Measurements from ENCODE around the gene CCND2. TPM values are rescaled to one million over a fixed set of nuclear protein-coding genes. Genes with fewer than 3 reads are reported as not detected.

The CCND2 gene
- total RNA-seq, 4 donors from 2014 or later = 106 to 149 (median 136) TPM

GRCh38 chr12:4286771-4287317 is 13.3 kb downstream of the CCND2 start:
- 0 to 38% methylated on average over 2 to 11 of the region's 14 CpGs for WGBS, 2 donors (ENCODE audit: low coverage in 1 of 2)
- Histone ChIP-seq H3K36me3 (peaks cover 0 to 74% of the 10 kb centered on the region in 2 donors), H3K4me1 (peaks cover 0 to 98% (median 28%) of the 10 kb centered on the region in 3 donors), H3K4me3 (no peak overlapping the region), H3K27me3 (no peaks in the 10 kb centered on the region), H3K9me3 (no peaks in the 10 kb centered on the region), H3K27ac (peak overlapping the region in 3 of 4 donors; percentile 64 to 76 (median 74))
- TF ChIP-seq CTCF (IDR thresholded peaks at IDR 0.05) = no peak
- TF ChIP-seq EP300 (IDR thresholded peaks at IDR 0.05) = no peak
- TF ChIP-seq POLR2A (IDR thresholded peaks at IDR 0.05) = no peak
- TF ChIP-seq POLR2AphosphoS5 (IDR thresholded peaks at IDR 0.05) = no peak
- ATAC-seq = no peak

GRCh38 chr12:4287325-4288211 is 14.0 kb downstream of the CCND2 start:
- ATAC-seq = peak; percentile 8
- no peaks in the 10 kb centered on the region for H3K9me3 ChIP-seq
- no peak overlapping the region for H3K4me3 ChIP-seq
- no peaks in the 10 kb centered on the region for H3K27me3 ChIP-seq
- H3K4me1 ChIP-seq = peaks cover 0 to 98% (median 29%) of the 10 kb centered on the region in 3 donors
- 32 to 53% methylated on average over 6 to 18 of the region's 18 CpGs for WGBS, 2 donors (ENCODE audit: low coverage in 1 of 2)
- peak overlapping the region in 3 of 4 donors; percentile 64 to 76 (median 74) for H3K27ac ChIP-seq
- TF ChIP-seq EP300 (IDR thresholded peaks at IDR 0.05) = no peak
- TF ChIP-seq POLR2AphosphoS5 (IDR thresholded peaks at IDR 0.05) = peak; percentile 33
- TF ChIP-seq CTCF (IDR thresholded peaks at IDR 0.05) = no peak
- H3K36me3 ChIP-seq = peaks cover 0 to 66% of the 10 kb centered on the region in 2 donors

GRCh38 chr12:4288296-4289131 is 15.0 kb downstream of the CCND2 start:
- no peaks in the 10 kb centered on the region for H3K27me3 ChIP-seq
- ATAC-seq = no peak
- peak overlapping the region in 3 of 4 donors; percentile 65 to 76 (median 74) for H3K27ac ChIP-seq
- peaks cover 0 to 57% of the 10 kb centered on the region in 2 donors for H3K36me3 ChIP-seq
- no peak overlapping the region for H3K4me3 ChIP-seq
- 63% methylated on average over 12 of the region's 20 CpGs for WGBS, 2 donors (ENCODE audit: low coverage in 1 of 2)
- TF ChIP-seq POLR2A (IDR thresholded peaks at IDR 0.05) = no peak
- no peak for TF ChIP-seq POLR2AphosphoS5 (IDR thresholded peaks at IDR 0.05)
- TF ChIP-seq CTCF (IDR thresholded peaks at IDR 0.05) = no peak
- no peak for TF ChIP-seq EP300 (IDR thresholded peaks at IDR 0.05)
- no peaks in the 10 kb centered on the region for H3K9me3 ChIP-seq
- peaks cover 0 to 98% (median 37%) of the 10 kb centered on the region in 3 donors for H3K4me1 ChIP-seq

DNA sequence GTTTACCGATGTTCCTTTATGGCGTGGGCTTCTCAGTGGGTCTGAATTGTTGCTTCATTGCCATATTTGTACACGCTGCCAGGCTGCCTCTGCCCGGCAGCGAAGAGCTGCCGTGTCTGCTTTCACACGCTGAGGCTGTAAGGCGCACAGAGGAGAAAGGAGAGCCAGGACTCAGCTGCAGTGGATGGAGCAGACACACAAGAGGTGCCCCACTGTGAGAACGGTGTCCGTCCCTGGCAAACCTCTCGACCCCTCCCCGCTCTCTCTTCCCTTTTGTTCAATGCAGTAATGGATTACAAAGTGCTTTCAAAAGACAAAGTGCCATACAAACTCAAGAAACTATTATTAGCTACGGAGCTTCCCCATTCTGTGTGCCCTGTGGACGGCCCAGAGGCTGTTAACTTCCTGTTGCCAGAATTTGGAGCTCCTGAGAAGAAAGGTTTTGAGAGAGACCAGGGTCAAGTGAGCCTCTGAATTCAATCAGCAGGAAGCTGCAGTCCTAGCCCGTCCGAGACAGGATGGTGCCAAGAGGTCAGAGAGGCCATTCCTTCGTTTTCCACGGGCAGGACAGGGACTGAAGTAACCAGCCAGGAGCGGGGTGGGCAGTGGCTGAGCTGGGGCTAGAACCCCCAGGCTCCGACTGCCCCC is 15.8 kb downstream of the CCND2 start:
- Histone ChIP-seq H3K27ac (peak overlapping the region in 3 of 4 donors; percentile 65 to 76 (median 74)), H3K9me3 (no peaks in the 10 kb centered on the region), H3K4me1 (peaks cover 0 to 98% (median 39%) of the 10 kb centered on the region in 3 donors), H3K4me3 (no peak overlapping the region), H3K36me3 (peaks cover 0 to 53% of the 10 kb centered on the region in 2 donors), H3K27me3 (no peaks in the 10 kb centered on the region)
- TF ChIP-seq POLR2AphosphoS5 (IDR thresholded peaks at IDR 0.05) (peak; percentile 25), CTCF (IDR thresholded peaks at IDR 0.05) (no peak)
- 36 to 46% methylated on average over 8 to 10 of the region's 20 CpGs for WGBS, 2 donors (ENCODE audit: low coverage in 1 of 2)
- peak; percentile 40 for ATAC-seq
